NB4 (cell line): Measurements from ENCODE around the gene BACH2.

Experiments
- DNase-seq: peaks from one replicate; pipeline ENCODE4 v3.0.0; 2010; ENCODE audit warnings: low read depth
- H3K4me3 ChIP-seq: one replicate; pipeline ENCODE4 v1.5.1; 2011; ENCODE audit warnings: mild to moderate bottlenecking, low read depth, low read length, moderate library complexity
- CTCF ChIP-seq: IDR thresholded peaks from one replicate; pipeline ENCODE4 v1.5.1; 2012; ENCODE audit warnings: low read depth, low read length
- MAX ChIP-seq: IDR thresholded peaks from 2 replicates; pipeline ENCODE4 v1.6.1; 2011; ENCODE audit warnings: low read depth, low read length
- MYC ChIP-seq: IDR thresholded peaks from 2 replicates; pipeline ENCODE4 v1.6.1; 2011; ENCODE audit warnings: low read depth, low read length
- POLR2A ChIP-seq: IDR thresholded peaks from 2 replicates; pipeline ENCODE4 v1.6.1; 2011; ENCODE audit warnings: mild to moderate bottlenecking; ENCODE audit not compliant: insufficient read length; ENCODE audit errors: extremely low read depth

Gene BACH2

GRCh38 chr6:90226257-90226656 is 70.4 kb downstream of the BACH2 start:
- no peak for DNase-seq
- TF ChIP-seq MAX (no peak), CTCF (no peak), MYC (no peak), POLR2A (no peak)
- H3K4me3 ChIP-seq: no peak overlapping the region

GRCh38 chr6:90224196-90224595 is 72.4 kb downstream of the BACH2 start:
- TF ChIP-seq MYC (no peak), POLR2A (no peak), MAX (no peak), CTCF (no peak)
- no peak overlapping the region for H3K4me3 ChIP-seq
- DNase-seq: no peak

GRCh38 chr6:90222724-90223198 is 73.9 kb downstream of the BACH2 start:
- no peak for DNase-seq
- no peak overlapping the region for H3K4me3 ChIP-seq
- no peak for TF ChIP-seq MAX
- TF ChIP-seq MYC: no peak
- no peak for TF ChIP-seq POLR2A
- no peak for TF ChIP-seq CTCF

GRCh38 chr6:90222008-90222407 is 74.6 kb downstream of the BACH2 start:
- H3K4me3 ChIP-seq: no peak overlapping the region
- no peak for DNase-seq
- no peak for TF ChIP-seq MAX
- TF ChIP-seq MYC: no peak
- TF ChIP-seq POLR2A: no peak
- no peak for TF ChIP-seq CTCF

- no peak for TF ChIP-seq POLR2A
- TF ChIP-seq MYC: no peak
- no peak for TF ChIP-seq MAX
- no peak for TF ChIP-seq CTCF
- no peak overlapping the region for H3K4me3 ChIP-seq
- DNase-seq: no peak
Observed at GRCh38 chr6:90221403-90221802, 75.2 kb downstream of the BACH2 start.

GRCh38 chr6:90220273-90220672 is 76.4 kb downstream of the BACH2 start:
- DNase-seq: no peak
- H3K4me3 ChIP-seq: no peak overlapping the region
- TF ChIP-seq MYC: no peak
- TF ChIP-seq MAX: no peak
- no peak for TF ChIP-seq CTCF
- no peak for TF ChIP-seq POLR2A
